Activated CD8-positive, alpha-beta memory T cell treated with anti-CD3 and anti-CD28 coated beads for 4 hours (primary cell): ENCODE data around the gene FGF16.
"Not testable (repeated sequence)": the region's sequence is repeated elsewhere in the genome, so short reads cannot be mapped to it uniquely, and the experiment has no call there.

ENCODE experiments used
- DNase-seq, 2 donors: peaks; one replicate each; pipeline ENCODE4 v3.0.0-alpha.2; 2020; ENCODE audit warnings: low read depth in 2 of 2

FGF16 gene

GRCh38 chrX:77446029-77446585, 1.1 kb upstream of the FGF16 start:
- no peak for DNase-seq

GRCh38 chrX:77447653-77448569, 722 bp downstream of the FGF16 start:
- no peak for DNase-seq

GRCh38 chrX:77450415-77450814, 3.2 kb downstream of the FGF16 start:
- no peak for DNase-seq

GRCh38 chrX:77450996-77451395, 3.8 kb downstream of the FGF16 start:
- DNase-seq: no peak

- no peak for DNase-seq
These were observed 6.0 kb downstream of the FGF16 start for GRCh38 chrX:77453190-77453589.

- DNase-seq: no peak
These were observed 8.2 kb downstream of the FGF16 start for GRCh38 chrX:77455437-77455836.

GRCh38 chrX:77484045-77484444, 36.9 kb downstream of the FGF16 start:
- DNase-seq: no peak

- no peak for DNase-seq
These were observed 46.7 kb downstream of the FGF16 start for GRCh38 chrX:77493677-77494553.

- DNase-seq: not testable (repeated sequence)
These were observed 53.0 kb downstream of the FGF16 start for GRCh38 chrX:77500164-77500563.

- DNase-seq: no peak
These were observed 55.8 kb downstream of the FGF16 start for GRCh38 chrX:77502951-77503525.

GRCh38 chrX:77505227-77505626, 58.0 kb downstream of the FGF16 start:
- no peak for DNase-seq
